ENCODE data around the gene TRMT61B.

Gene TRMT61B

DNA sequence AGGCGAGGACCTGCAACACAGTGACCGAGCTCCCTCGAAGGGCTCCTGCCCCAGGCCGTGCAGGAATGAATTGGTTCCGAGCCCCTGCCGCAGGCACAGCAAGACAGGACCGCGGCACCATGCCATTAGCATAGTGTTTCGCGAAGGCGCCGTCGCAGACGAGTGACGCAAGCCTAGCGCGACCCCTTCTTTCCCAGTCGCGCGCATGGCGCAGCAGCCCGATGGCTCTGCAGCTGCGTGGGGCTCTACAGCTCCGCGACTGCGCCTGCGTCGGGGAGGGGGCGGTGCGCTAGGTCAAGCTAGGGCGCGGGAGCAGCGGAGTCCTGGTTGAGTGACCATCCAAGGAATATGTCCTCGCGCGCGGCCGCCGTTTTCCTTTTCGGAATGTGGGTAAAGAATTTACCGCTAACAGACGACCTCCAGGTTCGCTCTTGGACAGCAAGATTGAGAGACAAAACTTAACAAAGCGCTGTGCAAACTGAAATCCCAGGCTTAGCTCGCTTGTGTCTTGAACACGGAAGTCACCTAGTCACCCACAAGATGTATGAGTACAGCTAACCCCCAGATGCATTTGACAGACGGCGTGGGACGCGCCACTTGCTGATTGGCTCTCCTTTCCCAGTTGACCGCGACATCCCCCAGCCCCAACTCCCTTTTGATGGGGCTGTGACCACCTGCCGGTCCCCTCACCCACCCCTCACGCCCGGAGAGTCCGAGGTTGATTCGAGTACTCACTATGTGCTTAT is at the start of gene TRMT61B:
TSS of gene TRMT61B (minus strand) at position 164 of the 746 bp plus-strand sequence. CDS start at position 132, 32 bp downstream.
- DNase-seq (ENCODE audit: low read depth, low spot score): peak; percentile 98

- no peak for DNase-seq (ENCODE audit: low read depth, low spot score)
Measured at GRCh38 chr2:28915939-28916338, 45.8 kb upstream of the TRMT61B start.

GRCh38 chr2:28909655-28910353 is 39.7 kb upstream of the TRMT61B start:
- no peak for DNase-seq (ENCODE audit: low read depth, low spot score)

DNA sequence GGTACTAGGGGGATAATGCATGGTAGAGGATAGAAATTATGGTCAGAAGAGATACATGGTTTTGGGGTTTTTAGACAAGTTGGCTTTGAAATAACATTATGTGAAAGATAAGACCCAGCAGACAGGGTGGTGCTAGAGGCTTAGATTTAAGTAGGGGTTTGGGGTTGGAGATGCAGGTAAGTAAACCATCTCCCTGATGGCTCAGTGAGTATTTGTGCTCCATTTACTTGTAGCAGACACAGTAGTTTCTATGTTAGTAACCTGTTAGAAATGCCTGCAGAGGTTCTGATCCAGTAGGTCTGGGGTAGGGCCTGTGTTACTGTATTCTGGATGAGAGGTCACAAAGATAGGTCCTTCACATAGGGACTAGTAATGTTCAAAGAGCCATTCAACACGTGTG is 38.1 kb upstream of the TRMT61B start:
- no peak for DNase-seq (ENCODE audit: low read depth, low spot score)

DNA sequence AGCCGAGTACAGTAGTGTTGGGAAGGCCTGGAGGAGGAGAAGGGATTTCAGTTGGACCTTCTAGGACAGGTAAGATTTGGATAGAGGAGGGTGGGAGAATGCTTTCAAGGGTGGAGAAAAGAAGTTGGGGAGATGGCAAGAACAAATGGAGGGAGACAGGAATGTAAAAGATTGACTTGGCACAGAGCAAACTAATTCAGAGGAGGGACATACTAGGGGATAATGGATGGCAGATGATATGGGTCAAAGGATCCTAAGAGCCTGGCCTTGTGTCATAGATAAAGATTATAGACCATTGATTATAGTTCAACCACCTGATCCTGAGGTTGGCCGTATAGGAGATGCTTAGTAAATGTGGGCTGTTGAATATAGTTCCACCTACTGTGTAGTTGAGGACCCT is 36.7 kb upstream of the TRMT61B start:
- DNase-seq (ENCODE audit: low read depth, low spot score): no peak

GRCh38 chr2:28906376-28906775 is 36.3 kb upstream of the TRMT61B start:
- DNase-seq (ENCODE audit: low read depth, low spot score): no peak

DNA sequence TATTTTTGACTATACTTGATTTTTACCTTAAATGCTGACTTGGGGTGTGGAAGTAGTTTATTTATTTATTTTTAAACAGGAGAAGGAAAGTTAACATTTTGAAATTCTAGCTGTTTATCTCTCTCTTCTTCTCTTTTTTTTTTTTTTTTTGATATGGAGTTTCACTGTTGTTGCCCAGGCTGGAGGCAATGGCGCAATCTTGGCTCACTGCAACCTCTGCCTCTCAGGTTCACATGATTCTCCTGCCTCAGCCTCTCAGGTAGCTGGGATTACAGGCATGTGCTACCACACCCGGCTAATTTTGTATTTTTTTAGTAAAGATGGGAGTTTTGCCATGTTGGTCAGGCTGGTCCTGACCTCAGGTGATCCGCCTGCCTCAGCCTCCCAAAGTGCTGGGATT is 35.4 kb upstream of the TRMT61B start:
- no peak for DNase-seq (ENCODE audit: low read depth, low spot score)

DNA sequence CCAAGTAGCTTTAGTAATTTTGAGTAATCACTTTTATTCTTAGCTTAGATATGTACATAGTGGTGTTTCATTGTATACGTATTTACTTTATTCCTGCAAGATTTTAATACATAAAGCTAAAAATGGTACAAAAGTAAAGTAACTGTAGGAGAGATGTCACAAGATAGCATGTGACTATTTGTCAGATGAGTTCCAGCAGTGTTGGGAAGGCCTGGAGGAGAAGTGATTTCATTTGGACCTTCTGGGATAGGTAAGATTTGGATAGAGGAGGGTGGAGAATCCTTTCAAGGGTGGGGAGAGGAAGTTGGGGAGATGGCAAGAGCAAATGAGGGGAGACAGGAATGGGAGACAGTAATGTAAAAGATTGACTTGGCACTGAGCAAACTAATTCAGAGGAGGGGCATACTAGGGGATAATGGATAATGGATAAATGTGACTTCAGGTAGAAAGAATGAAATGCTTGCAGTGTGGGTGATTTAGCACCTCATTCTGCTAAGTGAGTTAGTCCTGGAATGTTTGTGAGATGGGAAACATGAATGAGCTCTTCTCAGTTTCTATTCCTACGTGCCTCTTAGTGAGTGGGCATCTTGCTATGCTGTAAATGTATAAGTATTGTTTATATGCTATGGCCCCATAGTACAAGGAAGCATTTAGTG is 34.8 kb upstream of the TRMT61B start:
- DNase-seq (ENCODE audit: low read depth, low spot score): no peak

- DNase-seq (ENCODE audit: low read depth, low spot score): no peak
Measured at GRCh38 chr2:28904295-28904694, 34.2 kb upstream of the TRMT61B start.

- no peak for DNase-seq (ENCODE audit: low read depth, low spot score)
Measured at GRCh38 chr2:28902584-28902983, 32.5 kb upstream of the TRMT61B start.

GRCh38 chr2:28901841-28902240 is 31.7 kb upstream of the TRMT61B start:
- no peak for DNase-seq (ENCODE audit: low read depth, low spot score)

DNA sequence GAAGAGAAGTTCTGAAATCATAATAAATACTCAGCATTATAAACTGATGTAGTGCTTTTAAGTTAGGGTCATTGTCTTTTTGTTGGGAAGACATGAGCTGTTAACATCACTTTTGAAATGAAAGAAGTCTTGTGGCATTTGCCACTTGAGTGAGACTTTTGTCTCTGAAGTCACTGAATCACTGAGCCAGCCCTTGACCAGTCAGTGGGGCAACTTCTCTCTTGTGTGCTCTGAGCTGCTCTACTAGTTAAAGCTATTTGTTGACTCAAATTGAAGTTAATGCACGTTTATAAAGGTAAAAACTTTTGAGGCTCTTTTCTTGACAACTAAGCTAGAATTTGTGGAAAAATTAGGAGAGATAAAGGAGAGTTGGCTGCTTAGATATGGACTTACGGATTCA is 31.1 kb upstream of the TRMT61B start:
- DNase-seq (ENCODE audit: low read depth, low spot score): no peak

GRCh38 chr2:28898048-28898447 is 27.9 kb upstream of the TRMT61B start:
- DNase-seq (ENCODE audit: low read depth, low spot score): no peak

- DNase-seq (ENCODE audit: low read depth, low spot score): no peak
Measured at GRCh38 chr2:28896906-28897305, 26.8 kb upstream of the TRMT61B start.

DNA sequence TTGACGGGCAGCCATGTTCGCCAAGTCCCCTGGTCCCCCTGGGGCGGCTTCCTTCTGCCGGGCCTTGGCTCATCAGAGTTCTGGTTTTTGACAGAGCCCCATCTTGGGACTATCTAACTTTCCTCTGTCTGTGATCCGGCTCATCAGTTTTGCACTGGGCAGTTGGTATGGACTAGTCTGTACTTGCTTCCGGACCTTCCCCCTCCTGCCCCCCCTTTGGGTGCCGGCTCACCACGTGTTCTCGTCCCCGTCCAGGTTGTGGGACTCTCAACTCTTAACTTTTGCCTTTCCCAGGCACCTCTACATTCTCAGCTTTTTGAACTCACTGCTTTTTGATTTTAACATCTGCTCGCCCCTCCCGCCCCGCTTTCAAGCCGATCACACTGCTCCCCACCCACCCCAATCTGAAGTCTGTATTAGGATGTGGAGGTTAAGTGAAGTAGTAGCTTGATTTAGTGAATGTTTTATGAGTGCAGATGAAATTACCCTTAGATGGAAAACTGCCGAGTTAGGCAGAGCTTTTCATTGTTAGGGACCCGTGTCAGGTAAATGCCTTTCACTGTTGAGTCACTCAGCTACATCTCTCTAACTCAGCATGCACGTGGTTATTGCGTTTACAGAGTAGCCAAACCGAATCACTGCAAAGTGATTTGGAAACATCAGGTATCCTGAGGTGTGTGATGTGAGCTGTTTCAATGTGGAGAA is 25.2 kb upstream of the TRMT61B start:
- DNase-seq (ENCODE audit: low read depth, low spot score): no peak

DNA sequence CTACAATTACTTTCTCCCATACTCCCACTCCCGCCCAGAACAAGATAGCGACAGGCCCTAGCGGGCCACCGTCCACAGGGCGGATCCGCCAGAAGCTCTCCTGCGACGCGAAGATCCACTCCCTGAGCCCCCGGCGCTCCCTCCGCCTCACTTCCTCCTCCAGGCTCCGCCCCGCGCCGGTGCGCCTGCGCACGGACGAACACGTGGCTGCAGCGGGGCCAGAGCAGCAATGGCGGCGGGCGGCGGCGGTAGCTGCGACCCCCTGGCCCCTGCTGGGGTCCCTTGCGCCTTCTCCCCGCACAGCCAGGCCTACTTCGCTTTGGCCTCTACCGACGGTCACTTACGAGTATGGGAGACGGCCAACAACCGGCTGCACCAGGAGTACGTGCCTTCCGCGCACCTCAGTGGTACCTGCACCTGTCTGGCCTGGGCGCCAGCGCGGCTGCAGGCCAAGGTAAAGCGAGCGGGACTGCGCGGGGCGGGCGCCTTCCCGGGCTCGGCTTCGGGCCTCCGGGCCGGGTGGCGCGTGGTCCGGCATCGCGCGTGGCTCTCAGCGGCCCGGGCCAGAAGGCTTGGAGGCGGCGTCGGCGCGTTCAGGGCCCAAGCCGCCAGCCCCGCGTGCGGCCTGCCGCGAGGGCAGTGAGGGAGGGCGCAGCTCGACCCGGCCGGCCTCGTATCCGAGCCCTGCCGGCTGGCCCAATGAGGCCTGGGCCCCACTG is 24.5 kb upstream of the TRMT61B start, which contains the start of gene WDR43:
TSS of gene WDR43 (plus strand) at position 198 of the 719 bp plus-strand sequence. CDS start at position 230, 32 bp downstream.
- peak; percentile 100 for DNase-seq (ENCODE audit: low read depth, low spot score)

DNA sequence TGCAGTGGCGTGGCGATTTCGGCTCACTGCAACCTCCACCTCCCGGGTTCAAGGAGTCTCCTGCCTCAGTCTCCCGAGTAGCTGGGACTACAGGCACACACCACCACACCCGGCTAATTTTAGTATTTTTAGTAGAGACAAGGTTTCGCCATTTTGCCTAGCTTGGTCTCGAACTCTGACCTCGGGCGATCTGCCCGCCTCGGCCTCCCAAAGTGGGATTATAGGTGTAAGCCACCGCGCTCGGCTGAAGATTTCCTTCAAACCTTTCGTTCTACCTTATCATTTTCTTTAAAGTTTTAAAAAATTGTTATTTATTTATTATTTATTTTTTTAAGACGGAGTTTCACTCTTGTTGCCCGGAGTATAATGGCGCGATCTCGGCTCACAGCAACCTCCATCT is 23.4 kb upstream of the TRMT61B start:
- no peak for DNase-seq (ENCODE audit: low read depth, low spot score)

DNA sequence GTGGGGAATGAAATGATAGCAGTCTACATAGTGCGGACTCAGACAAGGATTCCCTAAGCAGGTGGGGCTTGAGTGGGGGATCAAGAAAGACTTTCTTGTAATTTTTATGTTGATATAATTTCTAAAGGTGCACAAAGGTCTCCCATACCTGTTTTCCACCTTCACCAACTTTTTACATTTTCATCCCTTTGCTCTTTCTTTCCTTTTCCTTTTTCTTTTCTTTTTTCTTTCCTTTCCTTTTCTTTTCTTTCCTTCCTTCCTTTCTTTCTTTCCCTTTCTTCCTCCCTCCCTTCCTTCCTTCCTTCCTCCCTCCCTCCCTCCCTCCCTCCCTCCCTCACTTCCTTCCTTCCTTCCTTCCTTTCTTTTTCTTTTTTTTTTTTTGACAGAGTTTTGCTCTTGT is 10.1 kb upstream of the TRMT61B start:
- no peak for DNase-seq (ENCODE audit: low read depth, low spot score)

- DNase-seq (ENCODE audit: low read depth, low spot score): no peak
Measured at GRCh38 chr2:28871620-28872019, 1.5 kb upstream of the TRMT61B start.

- no peak for DNase-seq (ENCODE audit: low read depth, low spot score)
Measured at GRCh38 chr2:28869494-28870145, 489 bp downstream of the TRMT61B start.

- DNase-seq (ENCODE audit: low read depth, low spot score): peak; percentile 58
Measured at GRCh38 chr2:28868611-28869010, 1.5 kb downstream of the TRMT61B start.

Measured in ELF-1 (cell line).